Glutamatergic neuron (in vitro differentiated cells): ENCODE measurements around the gene WDFY1. TPM values are rescaled to one million over a fixed set of nuclear protein-coding genes. Genes with fewer than 3 reads are reported as not detected.
A peak's percentile ranks its signal among the peaks of the same experiment; 100 is the strongest.

Experiments used
- DNase-seq: peaks from one replicate; pipeline ENCODE4 v3.0.0; 2022
- H3K27ac Mint-ChIP-seq: one replicate; pipeline ENCODE4 v1.8.0; 2020; ENCODE audit warnings: mild to moderate bottlenecking, mixed read lengths, inconsistent platforms; ENCODE audit not compliant: unreplicated experiment
- H3K27me3 Mint-ChIP-seq: one replicate; pipeline ENCODE4 v1.8.0; 2020; ENCODE audit warnings: mild to moderate bottlenecking, moderate library complexity, mixed read lengths, inconsistent platforms; ENCODE audit not compliant: unreplicated experiment
- H3K36me3 Mint-ChIP-seq: one replicate; pipeline ENCODE4 v1.8.0; 2020; ENCODE audit warnings: mild to moderate bottlenecking, mixed read lengths, inconsistent platforms; ENCODE audit not compliant: unreplicated experiment
- H3K4me1 Mint-ChIP-seq: one replicate; pipeline ENCODE4 v1.8.0; 2020; ENCODE audit warnings: mild to moderate bottlenecking, low read depth, mixed read lengths, inconsistent platforms; ENCODE audit not compliant: unreplicated experiment
- H3K4me3 Mint-ChIP-seq: one replicate; pipeline ENCODE4 v1.8.0; 2020; ENCODE audit warnings: mild to moderate bottlenecking, mixed read lengths, inconsistent platforms; ENCODE audit not compliant: unreplicated experiment
- H3K9me3 Mint-ChIP-seq: one replicate; pipeline ENCODE4 v1.8.0; 2020; ENCODE audit warnings: mild to moderate bottlenecking, moderate library complexity, mixed read lengths, inconsistent platforms; ENCODE audit not compliant: unreplicated experiment
- total RNA-seq: library from RNA; stranded (reverse); fragmentation: NEBNext Ultra II Directional; extraction: Animal tissue kit (Norgen Biotek cat#: 25700); gene quantifications from one replicate; pipeline ENCODE4 v1.2.1, GENCODE V29; 2021; ENCODE audit not compliant: unreplicated experiment
- TF ChIP-seq, protein P1 (sequence below): fragments of 200-600 bp; sonication (generic); IDR thresholded peaks from one replicate; pipeline ENCODE4 v1.5.0; 2021; ENCODE audit not compliant: partially characterized antibody, unreplicated experiment

Gene WDFY1
- total RNA-seq, 1 donor from 2014 or later: 33.0 TPM

DNA sequence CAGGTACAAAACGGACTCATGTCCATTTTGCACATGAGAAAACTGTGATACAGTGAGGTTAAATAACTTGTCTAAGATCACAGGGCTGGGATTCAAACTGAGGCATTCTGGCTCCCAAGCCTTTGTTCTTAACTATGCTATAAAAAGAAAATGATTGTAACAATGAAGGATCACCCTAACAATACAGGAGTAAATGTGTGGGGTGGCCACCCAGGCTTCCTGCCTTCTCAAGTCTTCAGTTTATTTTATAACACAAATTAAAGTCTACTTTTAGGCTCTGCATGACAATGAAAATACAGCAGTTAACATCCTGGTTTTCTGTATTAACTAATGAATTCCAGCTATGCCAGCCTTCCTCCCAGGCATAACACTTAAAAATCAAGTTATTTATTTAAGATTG is 7.6 kb downstream of the WDFY1 start:
- Mint-ChIP-seq H3K4me1 (peaks cover 11% of the 10 kb centered on the region), H3K36me3 (no peaks in the 10 kb centered on the region), H3K27me3 (peaks cover 2% of the 10 kb centered on the region), H3K9me3 (peaks cover 2% of the 10 kb centered on the region), H3K4me3 (no peak overlapping the region), H3K27ac (no peak overlapping the region)
- TF ChIP-seq, protein P1, sequence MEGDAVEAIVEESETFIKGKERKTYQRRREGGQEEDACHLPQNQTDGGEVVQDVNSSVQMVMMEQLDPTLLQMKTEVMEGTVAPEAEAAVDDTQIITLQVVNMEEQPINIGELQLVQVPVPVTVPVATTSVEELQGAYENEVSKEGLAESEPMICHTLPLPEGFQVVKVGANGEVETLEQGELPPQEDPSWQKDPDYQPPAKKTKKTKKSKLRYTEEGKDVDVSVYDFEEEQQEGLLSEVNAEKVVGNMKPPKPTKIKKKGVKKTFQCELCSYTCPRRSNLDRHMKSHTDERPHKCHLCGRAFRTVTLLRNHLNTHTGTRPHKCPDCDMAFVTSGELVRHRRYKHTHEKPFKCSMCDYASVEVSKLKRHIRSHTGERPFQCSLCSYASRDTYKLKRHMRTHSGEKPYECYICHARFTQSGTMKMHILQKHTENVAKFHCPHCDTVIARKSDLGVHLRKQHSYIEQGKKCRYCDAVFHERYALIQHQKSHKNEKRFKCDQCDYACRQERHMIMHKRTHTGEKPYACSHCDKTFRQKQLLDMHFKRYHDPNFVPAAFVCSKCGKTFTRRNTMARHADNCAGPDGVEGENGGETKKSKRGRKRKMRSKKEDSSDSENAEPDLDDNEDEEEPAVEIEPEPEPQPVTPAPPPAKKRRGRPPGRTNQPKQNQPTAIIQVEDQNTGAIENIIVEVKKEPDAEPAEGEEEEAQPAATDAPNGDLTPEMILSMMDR: no peak
- no peak for DNase-seq

- peaks cover 14% of the 10 kb centered on the region for H3K4me1 Mint-ChIP-seq
- H3K9me3 Mint-ChIP-seq: peaks cover 2% of the 10 kb centered on the region
- peaks cover 2% of the 10 kb centered on the region for H3K27me3 Mint-ChIP-seq
- TF ChIP-seq, protein P1: no peak
- no peaks in the 10 kb centered on the region for H3K36me3 Mint-ChIP-seq
- H3K4me3 Mint-ChIP-seq: no peak overlapping the region
- no peak for DNase-seq
- no peak overlapping the region for H3K27ac Mint-ChIP-seq
These were observed 8.2 kb downstream of the WDFY1 start for GRCh38 chr2:223936862-223937326.

- no peak for DNase-seq
- TF ChIP-seq, protein P1: no peak
- H3K4me3 Mint-ChIP-seq: no peak overlapping the region
- no peak overlapping the region for H3K27ac Mint-ChIP-seq
- H3K36me3 Mint-ChIP-seq: no peaks in the 10 kb centered on the region
- no peaks in the 10 kb centered on the region for H3K9me3 Mint-ChIP-seq
- H3K27me3 Mint-ChIP-seq: peaks cover 2% of the 10 kb centered on the region
- peaks cover 10% of the 10 kb centered on the region for H3K4me1 Mint-ChIP-seq
These were observed 9.5 kb downstream of the WDFY1 start for GRCh38 chr2:223935459-223936125.

DNA sequence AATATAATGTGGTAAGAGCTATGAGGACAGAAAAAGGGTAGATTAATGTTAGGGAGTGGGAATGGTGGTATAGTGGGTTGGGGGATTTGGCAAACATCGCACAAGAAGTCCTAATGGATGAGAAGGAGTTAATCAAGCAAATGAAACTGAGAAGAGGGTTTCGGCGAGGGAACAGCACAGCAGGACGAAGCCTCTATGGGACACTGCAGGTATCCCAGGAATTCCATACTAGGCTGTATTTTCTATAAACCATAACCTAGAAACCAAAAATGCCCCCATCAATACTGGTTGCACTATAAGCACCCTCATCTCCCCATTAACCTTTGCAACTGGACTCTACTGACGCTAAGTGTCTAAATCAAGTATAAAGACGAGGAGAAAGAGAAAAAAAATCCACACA is 10.3 kb downstream of the WDFY1 start:
- TF ChIP-seq, protein P1: no peak
- H3K36me3 Mint-ChIP-seq: no peaks in the 10 kb centered on the region
- DNase-seq: no peak
- H3K9me3 Mint-ChIP-seq: no peaks in the 10 kb centered on the region
- H3K27me3 Mint-ChIP-seq: peaks cover 2% of the 10 kb centered on the region
- no peak overlapping the region for H3K4me3 Mint-ChIP-seq
- no peak overlapping the region for H3K27ac Mint-ChIP-seq
- peaks cover 10% of the 10 kb centered on the region for H3K4me1 Mint-ChIP-seq

GRCh38 chr2:223932816-223933800 is 12.0 kb downstream of the WDFY1 start:
- no peak for DNase-seq
- Mint-ChIP-seq H3K4me1 (peaks cover 13% of the 10 kb centered on the region), H3K27ac (peak overlapping the region; percentile 72), H3K9me3 (peaks cover 2% of the 10 kb centered on the region), H3K36me3 (peaks cover under 1% of the 10 kb centered on the region), H3K27me3 (peaks cover 2% of the 10 kb centered on the region), H3K4me3 (peak overlapping the region; percentile 30)
- TF ChIP-seq, protein P1: no peak
